NCI-H510A (cell line): ENCODE data around the gene MICA.

Experiments
- DNase-seq: peaks from one replicate; lab custom pipeline; 2025; lab: John Stamatoyannopoulos, UW

The MICA gene

GRCh38 chr6:31460361-31461025, 57.1 kb downstream of the MICA start:
- DNase-seq: no peak

GRCh38 chr6:31462026-31462963, 58.9 kb downstream of the MICA start:
- DNase-seq: no peak

- peak; percentile 15 for DNase-seq
These were observed 59.8 kb downstream of the MICA start for GRCh38 chr6:31462964-31463870.

- DNase-seq: no peak
These were observed 61.1 kb downstream of the MICA start for GRCh38 chr6:31464252-31465184.
